KOPT-K1 (cell line): ENCODE measurements around the gene CDC25C.
A peak's percentile ranks its signal among the peaks of the same experiment; 100 is the strongest.
"Not testable (repeated sequence)": the region's sequence is repeated elsewhere in the genome, so short reads cannot be mapped to it uniquely, and the experiment has no call there.

Source experiments
- H3K27ac ChIP-seq: fragments of 200-600 bp; sonication (generic); 2 replicates; pipeline ENCODE4 v1.5.1; 2016; ENCODE audit warnings: antibody characterized with exemption, mild to moderate bottlenecking, low read depth, low read length; ENCODE audit not compliant: poor library complexity, severe bottlenecking
- H3K36me3 ChIP-seq: fragments of 200-600 bp; sonication (generic); 2 replicates; pipeline ENCODE4 v1.5.1; 2017; ENCODE audit warnings: antibody characterized with exemption, mild to moderate bottlenecking, low read length, moderate library complexity; ENCODE audit not compliant: insufficient read depth
- H3K9me3 ChIP-seq: fragments of 200-600 bp; sonication (generic); 2 replicates; pipeline ENCODE4 v1.5.1; 2017; ENCODE audit warnings: antibody characterized with exemption, low read length, mild to moderate bottlenecking; ENCODE audit not compliant: insufficient read depth, poor library complexity, severe bottlenecking

Gene CDC25C

DNA sequence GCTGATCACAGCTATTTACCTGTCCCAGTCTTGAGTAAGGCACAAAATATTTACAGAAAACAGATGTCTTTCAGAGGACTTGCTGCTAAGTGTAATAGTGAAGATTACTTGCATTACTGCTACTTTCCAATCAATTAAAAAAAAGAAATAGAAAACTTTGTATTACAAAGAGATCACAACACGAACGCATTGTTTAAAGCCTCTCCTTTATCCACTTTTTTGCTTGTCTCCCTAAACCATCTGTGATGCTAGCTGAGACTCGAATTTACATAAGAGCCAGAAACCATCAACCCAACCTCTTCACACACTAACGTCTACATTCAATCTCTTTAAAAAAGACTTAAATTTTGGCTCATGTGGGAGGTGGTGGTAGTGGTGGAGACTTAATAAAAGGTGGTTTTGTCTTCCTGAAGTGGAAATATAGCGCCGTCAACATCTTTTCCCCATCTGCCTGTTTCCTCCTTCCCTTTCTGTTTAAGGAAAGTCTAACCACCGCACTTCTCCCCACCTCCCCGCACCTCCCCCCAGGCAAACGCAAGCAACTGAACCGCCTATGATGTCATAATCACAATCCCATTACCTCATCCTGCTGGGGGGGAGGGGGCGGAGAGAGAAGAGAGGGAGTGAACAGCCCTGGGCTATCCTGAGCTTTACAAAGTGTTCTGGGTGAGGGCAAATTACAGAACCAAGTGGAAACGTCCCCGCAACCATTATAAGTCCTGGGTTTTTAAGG, 5.5 kb upstream of the CDC25C start:
- Histone ChIP-seq H3K27ac (peak overlapping the region; percentile 87), H3K9me3 (no peaks in the 10 kb centered on the region), H3K36me3 (peaks cover 11% of the 10 kb centered on the region)

- Histone ChIP-seq H3K36me3 (no peaks in the 10 kb centered on the region), H3K9me3 (no peaks in the 10 kb centered on the region), H3K27ac (no peak overlapping the region)
These were observed 3.4 kb upstream of the CDC25C start for GRCh38 chr5:138334867-138335447.

- no peaks in the 10 kb centered on the region for H3K9me3 ChIP-seq
- H3K27ac ChIP-seq, result peak overlapping the region; percentile 79
- H3K36me3 ChIP-seq, result peaks cover 24% of the 10 kb centered on the region
These were observed 673 bp downstream of the CDC25C start for GRCh38 chr5:138330813-138331448.

DNA sequence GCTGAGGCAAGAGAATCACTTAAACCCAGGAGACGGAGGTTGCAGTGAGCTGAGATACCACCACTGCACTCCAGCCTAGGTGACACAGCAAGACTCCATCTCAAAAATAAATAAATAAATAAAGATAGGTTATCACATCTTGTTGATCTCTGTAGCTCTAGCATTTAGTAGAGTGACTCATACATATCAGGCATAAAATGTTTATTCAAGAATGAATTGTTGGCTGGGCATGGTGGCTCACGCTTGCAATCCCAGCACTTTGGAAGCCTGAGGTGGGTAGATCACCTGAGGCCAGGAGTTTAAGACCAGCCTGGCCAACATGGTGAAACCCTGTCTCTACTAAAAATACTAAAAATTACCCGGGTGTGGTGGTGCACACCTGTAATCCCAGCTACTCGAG, 13.4 kb downstream of the CDC25C start:
- peaks cover 56% of the 10 kb centered on the region for H3K36me3 ChIP-seq
- not testable (repeated sequence) for H3K9me3 ChIP-seq, H3K27ac ChIP-seq

DNA sequence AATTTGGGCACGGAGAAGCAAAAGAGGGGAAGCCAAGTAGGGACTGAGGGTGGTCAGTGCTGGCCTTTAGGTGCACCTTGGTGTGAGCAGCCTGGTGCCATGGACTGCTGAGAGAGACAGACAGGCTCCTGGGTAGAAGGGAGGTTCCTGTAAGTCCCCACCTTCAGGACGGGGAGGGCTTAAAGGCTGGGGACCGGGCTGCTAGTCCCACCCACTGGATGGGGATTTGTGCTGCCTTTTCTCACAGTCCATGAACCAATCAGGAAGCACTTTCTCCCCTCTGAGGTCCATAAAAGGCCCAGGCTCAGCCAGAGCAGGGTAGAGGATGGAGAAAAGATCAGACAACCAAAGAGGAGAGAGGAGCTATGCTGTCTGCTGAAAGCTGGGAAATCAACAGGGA, 15.2 kb downstream of the CDC25C start:
- H3K9me3 ChIP-seq, result no peaks in the 10 kb centered on the region
- peaks cover 68% of the 10 kb centered on the region for H3K36me3 ChIP-seq
- no peak overlapping the region for H3K27ac ChIP-seq

GRCh38 chr5:138315751-138316278, 15.8 kb downstream of the CDC25C start:
- Histone ChIP-seq H3K36me3 (peaks cover 74% of the 10 kb centered on the region), H3K27ac (no peak overlapping the region)

GRCh38 chr5:138305797-138306196, 25.8 kb downstream of the CDC25C start:
- H3K27ac ChIP-seq, result no peak overlapping the region
- H3K9me3 ChIP-seq, result no peaks in the 10 kb centered on the region
- H3K36me3 ChIP-seq, result peaks cover 43% of the 10 kb centered on the region

More at GRCh38 chr5:138315751-138316278, 15.8 kb downstream of the CDC25C start:
- no peaks in the 10 kb centered on the region for H3K9me3 ChIP-seq

DNA sequence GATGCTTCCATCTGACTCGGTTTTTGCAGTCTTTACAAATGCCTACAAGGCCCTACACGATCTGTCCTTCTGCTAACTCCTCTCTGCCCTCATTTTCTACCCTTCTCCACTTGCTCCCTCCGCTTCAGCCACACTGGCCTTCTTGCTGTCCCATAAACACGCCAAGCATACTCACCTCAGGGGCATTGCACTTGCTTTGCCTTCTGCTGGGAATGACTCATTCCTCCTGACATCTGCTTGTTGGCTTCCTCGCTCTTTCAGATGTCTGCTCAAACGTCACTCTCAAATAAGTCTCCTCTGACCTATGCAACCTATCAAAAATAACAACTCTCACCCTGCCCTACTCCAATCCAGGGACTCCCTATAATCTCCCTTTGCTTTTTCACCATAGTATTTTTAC, 28.2 kb downstream of the CDC25C start:
- H3K36me3 ChIP-seq, result peaks cover 33% of the 10 kb centered on the region
- H3K9me3 ChIP-seq, result no peaks in the 10 kb centered on the region
- H3K27ac ChIP-seq, result no peak overlapping the region

GRCh38 chr5:138289296-138289695, 42.3 kb downstream of the CDC25C start:
- Histone ChIP-seq H3K9me3 (no peaks in the 10 kb centered on the region), H3K27ac (no peak overlapping the region), H3K36me3 (peaks cover 73% of the 10 kb centered on the region)

- Histone ChIP-seq H3K36me3 (peaks cover 76% of the 10 kb centered on the region), H3K9me3 (no peaks in the 10 kb centered on the region), H3K27ac (no peak overlapping the region)
These were observed 44.4 kb downstream of the CDC25C start for GRCh38 chr5:138287246-138287645.

GRCh38 chr5:138282920-138283742, 48.5 kb downstream of the CDC25C start:
- H3K9me3 ChIP-seq, result no peaks in the 10 kb centered on the region
- no peak overlapping the region for H3K27ac ChIP-seq
- H3K36me3 ChIP-seq, result peaks cover 46% of the 10 kb centered on the region

GRCh38 chr5:138280915-138281314, 50.7 kb downstream of the CDC25C start:
- H3K9me3 ChIP-seq, result no peaks in the 10 kb centered on the region
- H3K36me3 ChIP-seq, result peaks cover 26% of the 10 kb centered on the region
- no peak overlapping the region for H3K27ac ChIP-seq

DNA sequence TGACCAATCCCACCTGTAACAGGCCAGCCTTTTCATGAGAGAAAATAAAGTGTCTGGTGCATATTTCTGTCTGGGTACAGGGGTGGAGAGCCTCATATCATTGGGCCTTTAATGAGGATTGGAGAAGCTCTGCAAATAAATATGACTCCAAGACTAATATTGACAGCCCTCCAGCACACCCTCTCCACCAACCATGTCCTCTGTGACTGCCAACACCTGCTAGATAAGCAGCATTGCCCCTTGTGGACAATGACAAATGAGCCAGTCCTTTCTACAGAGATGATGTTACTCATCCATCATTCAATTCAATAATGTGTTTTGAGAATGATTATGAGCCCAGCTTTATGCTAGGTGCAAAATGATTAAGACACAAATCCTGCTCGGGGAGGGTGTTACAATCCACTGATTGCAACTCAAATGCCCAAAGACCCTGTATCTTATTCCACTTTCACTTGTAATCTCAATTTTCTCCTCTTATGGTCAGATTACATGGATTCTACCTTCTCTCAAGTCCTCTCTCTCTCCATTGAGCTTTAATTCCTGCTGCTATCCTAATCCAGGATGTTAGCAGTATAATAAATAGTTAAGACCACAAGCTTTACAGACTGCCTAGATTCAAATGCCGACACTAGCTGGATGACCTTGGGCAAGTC, 55.1 kb downstream of the CDC25C start:
- no peaks in the 10 kb centered on the region for H3K9me3 ChIP-seq
- H3K27ac ChIP-seq, result no peak overlapping the region
- no peaks in the 10 kb centered on the region for H3K36me3 ChIP-seq

DNA sequence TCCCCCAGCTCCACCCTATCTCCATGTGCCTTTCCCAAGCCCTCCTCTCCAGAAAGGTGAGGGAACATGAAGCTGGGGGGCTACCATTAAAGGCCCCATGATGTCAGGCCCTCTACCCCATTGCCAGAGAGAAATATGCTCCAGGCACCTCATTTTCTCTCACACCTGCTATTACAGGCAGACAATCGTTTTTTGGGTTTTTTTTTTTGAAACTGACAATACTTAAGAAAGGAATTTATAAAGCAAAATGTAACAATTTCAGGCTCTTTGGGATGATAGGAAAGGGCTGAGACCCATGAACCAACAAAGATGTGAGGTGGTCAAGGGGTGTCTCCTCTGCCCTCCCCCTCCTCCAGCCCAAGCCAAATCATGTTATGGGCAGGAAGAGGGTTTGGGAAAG, 55.7 kb downstream of the CDC25C start:
- no peaks in the 10 kb centered on the region for H3K9me3 ChIP-seq
- no peak overlapping the region for H3K27ac ChIP-seq
- H3K36me3 ChIP-seq, result no peaks in the 10 kb centered on the region
